Measurements from ENCODE around the gene UBE2U. TPM values are rescaled to one million over a fixed set of nuclear protein-coding genes. Genes with fewer than 3 reads are reported as not detected.
"Not testable (repeated sequence)": the region's sequence is repeated elsewhere in the genome, so short reads cannot be mapped to it uniquely, and the experiment has no call there.

UBE2U gene
- total RNA-seq, 1 donor from 2014 or later, result not detected

GRCh38 chr1:64187646-64188045 is 15.8 kb upstream of the UBE2U start:
- intact Hi-C loops (cut with micrococcal nuclease), result no loop called here

- intact Hi-C loops (cut with micrococcal nuclease), result no loop called here
Observed at GRCh38 chr1:64192290-64192689, 11.1 kb upstream of the UBE2U start.

GRCh38 chr1:64194168-64195080 is 9.0 kb upstream of the UBE2U start:
- intact Hi-C loops (cut with micrococcal nuclease), result no loop called here

GRCh38 chr1:64195081-64195395 is 8.4 kb upstream of the UBE2U start:
- intact Hi-C loops (cut with micrococcal nuclease), result no loop called here

GRCh38 chr1:64196074-64196870 is 7.2 kb upstream of the UBE2U start:
- intact Hi-C loops (cut with micrococcal nuclease), result no loop called here

- intact Hi-C loops (cut with micrococcal nuclease), result no loop called here
Observed at GRCh38 chr1:64197076-64197475, 6.3 kb upstream of the UBE2U start.

GRCh38 chr1:64199154-64199553 is 4.3 kb upstream of the UBE2U start:
- intact Hi-C loops (cut with micrococcal nuclease), result no loop called here

GRCh38 chr1:64200064-64200463 is 3.4 kb upstream of the UBE2U start:
- intact Hi-C loops (cut with micrococcal nuclease), result no loop called here

GRCh38 chr1:64209221-64209620 is 5.8 kb downstream of the UBE2U start:
- intact Hi-C loops (cut with micrococcal nuclease), result no loop called here

GRCh38 chr1:64212031-64212430 is 8.6 kb downstream of the UBE2U start:
- intact Hi-C loops (cut with micrococcal nuclease), result no loop called here

GRCh38 chr1:64215576-64215975 is 12.2 kb downstream of the UBE2U start:
- intact Hi-C loops (cut with micrococcal nuclease), result no loop called here

- intact Hi-C loops (cut with micrococcal nuclease), result no loop called here
Observed at GRCh38 chr1:64220241-64220640, 16.8 kb downstream of the UBE2U start.

- intact Hi-C loops (cut with micrococcal nuclease), result no loop called here
Observed at GRCh38 chr1:64223329-64224151, 20.1 kb downstream of the UBE2U start.

GRCh38 chr1:64224236-64224635 is 20.8 kb downstream of the UBE2U start:
- intact Hi-C loops (cut with micrococcal nuclease), result not testable (repeated sequence)

GRCh38 chr1:64228167-64228957 is 24.9 kb downstream of the UBE2U start:
- intact Hi-C loops (cut with micrococcal nuclease), result no loop called here

GRCh38 chr1:64229307-64229706 is 25.9 kb downstream of the UBE2U start:
- intact Hi-C loops (cut with micrococcal nuclease), result no loop called here

- intact Hi-C loops (cut with micrococcal nuclease), result no loop called here
Observed at GRCh38 chr1:64231153-64231552, 27.7 kb downstream of the UBE2U start.

GRCh38 chr1:64231654-64232053 is 28.2 kb downstream of the UBE2U start:
- intact Hi-C loops (cut with micrococcal nuclease), result no loop called here

GRCh38 chr1:64234714-64235113 is 31.3 kb downstream of the UBE2U start:
- intact Hi-C loops (cut with micrococcal nuclease), result no loop called here

- intact Hi-C loops (cut with micrococcal nuclease), result no loop called here
Observed at GRCh38 chr1:64235181-64235580, 31.8 kb downstream of the UBE2U start.

- intact Hi-C loops (cut with micrococcal nuclease), result no loop called here
Observed at GRCh38 chr1:64235910-64236309, 32.5 kb downstream of the UBE2U start.
